Upper lobe of right lung (tissue), 1 donor: ENCODE data around the gene PLK2. TPM values are rescaled to one million over a fixed set of nuclear protein-coding genes. Genes with fewer than 3 reads are reported as not detected.

Experiments
- ATAC-seq: fragments of 200-7000 bp; cut with Tn5 transposase; one replicate; pipeline ENCODE4 v1.9.1; 2020; ENCODE audit warnings: mild to moderate bottlenecking, moderate library complexity
- DNase-seq: peaks from one replicate; pipeline ENCODE4 v3.0.0-alpha.2; 2020
- H3K27ac ChIP-seq: fragments of 200-600 bp; one replicate; pipeline ENCODE4 v1.8.0; 2022
- H3K27me3 ChIP-seq: fragments of 200-600 bp; one replicate; pipeline ENCODE4 v1.8.0; 2022; ENCODE audit warnings: mild to moderate bottlenecking
- H3K36me3 ChIP-seq: fragments of 200-600 bp; one replicate; pipeline ENCODE4 v1.8.0; 2022
- H3K4me1 ChIP-seq: fragments of 200-600 bp; one replicate; pipeline ENCODE4 v1.8.0; 2022
- H3K4me3 ChIP-seq: fragments of 200-600 bp; one replicate; pipeline ENCODE4 v1.8.0; 2022; ENCODE audit warnings: mild to moderate bottlenecking
- H3K9me3 ChIP-seq: fragments of 200-600 bp; one replicate; pipeline ENCODE4 v1.8.0; 2022
- CTCF ChIP-seq: fragments of 200-600 bp; IDR thresholded peaks from one replicate; pipeline ENCODE4 v1.8.0; 2022; ENCODE audit warnings: antibody characterized with exemption
- intact Hi-C: fragments of 100-400 bp; cut with DNase I; formaldehyde crosslinking; loops from one replicate; pipeline ENCODE4 v1.11.0; 2022
- total RNA-seq: library from RNA; stranded (reverse); fragmentation: NEBNext Ultra II Directional; extraction: Animal tissue kit (Norgen Biotek cat#: 25700); gene quantifications from one replicate; pipeline ENCODE4 v1.2.1, GENCODE V29; 2021
- donor health status: DM: no; HTN: yes; CAD: no; lungs with severe emphysema.

PLK2 gene
- total RNA-seq, 1 donor from 2014 or later: 41.1 TPM

- no peak for ATAC-seq
- no peak overlapping the region for H3K27ac ChIP-seq
- H3K4me3 ChIP-seq: no peak overlapping the region
- no peaks in the 10 kb centered on the region for H3K9me3 ChIP-seq
- no peaks in the 10 kb centered on the region for H3K27me3 ChIP-seq
- no peak for DNase-seq
- intact Hi-C loops: loop anchor here (5.0 to 10.0 kb wide), 2 partner anchors 685 to 1168 kb away; no protein-coding TSS in a partner anchor
- no peaks in the 10 kb centered on the region for H3K4me1 ChIP-seq
- peak; percentile 64 for TF ChIP-seq CTCF
- H3K36me3 ChIP-seq: peaks cover 5% of the 10 kb centered on the region
These were observed 2.8 kb upstream of the PLK2 start for GRCh38 chr5:58462623-58463230.

GRCh38 chr5:58462154-58462553, 2.3 kb upstream of the PLK2 start:
- Histone ChIP-seq H3K27ac (peak overlapping the region; percentile 31), H3K4me3 (no peak overlapping the region), H3K36me3 (peaks cover 10% of the 10 kb centered on the region), H3K9me3 (no peaks in the 10 kb centered on the region), H3K4me1 (no peaks in the 10 kb centered on the region), H3K27me3 (no peaks in the 10 kb centered on the region)
- ATAC-seq (no peak), DNase-seq (no peak)
- no peak for TF ChIP-seq CTCF
- intact Hi-C loops: loop anchor here (5.0 to 10.0 kb wide), 2 partner anchors 685 to 1167 kb away; no protein-coding TSS in a partner anchor

- ATAC-seq: peak; percentile 89
- peaks cover 21% of the 10 kb centered on the region for H3K36me3 ChIP-seq
- H3K4me3 ChIP-seq: peak overlapping the region; percentile 80
- H3K4me1 ChIP-seq: peaks cover 2% of the 10 kb centered on the region
- H3K9me3 ChIP-seq: no peaks in the 10 kb centered on the region
- H3K27ac ChIP-seq: peak overlapping the region; percentile 96
- peak; percentile 80 for TF ChIP-seq CTCF
- no peaks in the 10 kb centered on the region for H3K27me3 ChIP-seq
- DNase-seq: peak; percentile 93
- intact Hi-C loops: loop anchor here (5.0 to 10.0 kb wide), 2 partner anchors 684 to 1166 kb away; no protein-coding TSS in a partner anchor
These were observed 923 bp upstream of the PLK2 start for GRCh38 chr5:58460732-58461286.

- H3K4me1 ChIP-seq: peaks cover 5% of the 10 kb centered on the region
- peaks cover 35% of the 10 kb centered on the region for H3K36me3 ChIP-seq
- TF ChIP-seq CTCF: no peak
- intact Hi-C loops: loop anchor here (5.0 to 10.0 kb wide), 3 partner anchors 572 to 1165 kb away; no protein-coding TSS in a partner anchor
- DNase-seq (no peak), ATAC-seq (peak; percentile 0)
- peak overlapping the region; percentile 80 for H3K4me3 ChIP-seq
- H3K27ac ChIP-seq: peak overlapping the region; percentile 96
- H3K27me3 ChIP-seq: no peaks in the 10 kb centered on the region
- no peaks in the 10 kb centered on the region for H3K9me3 ChIP-seq
These were observed 512 bp downstream of the PLK2 start for GRCh38 chr5:58459146-58460001.

- Histone ChIP-seq H3K27ac (peak overlapping the region; percentile 96), H3K4me3 (peak overlapping the region; percentile 80), H3K36me3 (peaks cover 39% of the 10 kb centered on the region), H3K4me1 (peaks cover 5% of the 10 kb centered on the region), H3K27me3 (no peaks in the 10 kb centered on the region), H3K9me3 (no peaks in the 10 kb centered on the region)
- DNase-seq (no peak), ATAC-seq (no peak)
- TF ChIP-seq CTCF: no peak
- intact Hi-C loops: loop anchor here (5.0 kb wide), 1 partner anchor 571 kb away; no protein-coding TSS in a partner anchor
These were observed 1.1 kb downstream of the PLK2 start for GRCh38 chr5:58458743-58459145.
